ENCODE data around the gene RUFY4.

The RUFY4 gene

GRCh38 chr2:218074031-218074430, 5.0 kb downstream of the RUFY4 start:
- Histone ChIP-seq H3K27ac (ENCODE audit: low read length) (no peak overlapping the region), H3K9me3 (ENCODE audit: control insufficient read depth, insufficient read depth, low read length) (no peaks in the 10 kb centered on the region), H3K4me3 (ENCODE audit: low read length) (no peak overlapping the region), H3K4me1 (ENCODE audit: control insufficient read depth, insufficient read depth, low read length) (0 out of 2 replicates have a peak, but pooled peaks cover 2% of the 10 kb centered on the region), H3K27me3 (ENCODE audit: control insufficient read depth, insufficient read depth, low read length) (no peaks in the 10 kb centered on the region), H3K36me3 (ENCODE audit: control insufficient read depth, insufficient read depth, low read length) (no peaks in the 10 kb centered on the region)
- DNase-seq (ENCODE audit: low read depth, low spot score) = no peak
- WGBS (ENCODE audit: insufficient coverage, insufficient read length) = no CpG with 5 or more reads among the region's 7 CpGs

DNA sequence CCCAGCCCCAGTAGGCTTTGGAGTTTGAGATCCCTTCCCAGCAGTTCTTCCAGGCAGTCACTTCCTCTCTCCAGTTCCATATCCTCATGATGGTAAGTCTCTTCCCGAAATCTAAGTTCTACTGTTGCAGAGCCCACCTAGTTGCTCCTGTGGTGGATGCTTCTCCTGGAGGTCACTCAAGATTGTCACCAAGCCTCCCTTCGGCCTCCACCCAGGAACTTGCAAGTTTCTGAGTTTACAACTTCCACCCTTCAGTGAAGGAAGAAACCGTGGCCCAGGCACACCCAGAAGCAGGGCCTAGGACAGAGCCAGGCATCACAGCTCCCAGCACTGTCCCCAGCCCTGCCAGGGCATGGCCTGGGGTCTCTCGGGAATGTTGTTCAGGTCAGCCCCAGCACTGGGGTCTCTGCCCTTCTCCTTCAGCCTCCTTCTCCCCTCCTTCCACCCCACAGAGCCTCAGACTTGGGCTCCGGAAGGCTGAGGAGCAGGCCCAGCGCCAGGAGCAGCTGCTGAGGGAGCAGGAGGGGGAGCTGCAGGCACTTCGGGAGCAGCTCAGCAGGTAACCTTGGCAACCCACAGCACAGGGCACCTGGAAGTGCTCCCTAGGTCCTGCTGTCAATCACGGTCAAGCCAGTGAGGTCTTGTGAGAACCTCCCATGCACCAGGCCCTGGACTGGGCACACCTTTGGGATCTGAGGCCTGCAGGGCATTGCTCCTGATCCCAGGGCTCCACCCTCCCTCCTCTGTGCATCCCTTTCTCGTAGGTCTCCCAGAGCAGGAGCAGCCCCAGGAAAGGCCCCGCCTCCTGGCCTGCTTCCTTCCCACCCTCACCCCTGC, 7.1 kb downstream of the RUFY4 start:
- Histone ChIP-seq H3K36me3 (ENCODE audit: control insufficient read depth, insufficient read depth, low read length) (no peaks in the 10 kb centered on the region), H3K9me3 (ENCODE audit: control insufficient read depth, insufficient read depth, low read length) (no peaks in the 10 kb centered on the region), H3K27ac (ENCODE audit: low read length) (no peak overlapping the region), H3K27me3 (ENCODE audit: control insufficient read depth, insufficient read depth, low read length) (no peaks in the 10 kb centered on the region), H3K4me1 (ENCODE audit: control insufficient read depth, insufficient read depth, low read length) (0 out of 2 replicates have a peak, but pooled peaks cover 2% of the 10 kb centered on the region), H3K4me3 (ENCODE audit: low read length) (no peak overlapping the region)
- no peak for DNase-seq (ENCODE audit: low read depth, low spot score)
- WGBS (ENCODE audit: insufficient coverage, insufficient read length) = no CpG with 5 or more reads among the region's 10 CpGs

DNA sequence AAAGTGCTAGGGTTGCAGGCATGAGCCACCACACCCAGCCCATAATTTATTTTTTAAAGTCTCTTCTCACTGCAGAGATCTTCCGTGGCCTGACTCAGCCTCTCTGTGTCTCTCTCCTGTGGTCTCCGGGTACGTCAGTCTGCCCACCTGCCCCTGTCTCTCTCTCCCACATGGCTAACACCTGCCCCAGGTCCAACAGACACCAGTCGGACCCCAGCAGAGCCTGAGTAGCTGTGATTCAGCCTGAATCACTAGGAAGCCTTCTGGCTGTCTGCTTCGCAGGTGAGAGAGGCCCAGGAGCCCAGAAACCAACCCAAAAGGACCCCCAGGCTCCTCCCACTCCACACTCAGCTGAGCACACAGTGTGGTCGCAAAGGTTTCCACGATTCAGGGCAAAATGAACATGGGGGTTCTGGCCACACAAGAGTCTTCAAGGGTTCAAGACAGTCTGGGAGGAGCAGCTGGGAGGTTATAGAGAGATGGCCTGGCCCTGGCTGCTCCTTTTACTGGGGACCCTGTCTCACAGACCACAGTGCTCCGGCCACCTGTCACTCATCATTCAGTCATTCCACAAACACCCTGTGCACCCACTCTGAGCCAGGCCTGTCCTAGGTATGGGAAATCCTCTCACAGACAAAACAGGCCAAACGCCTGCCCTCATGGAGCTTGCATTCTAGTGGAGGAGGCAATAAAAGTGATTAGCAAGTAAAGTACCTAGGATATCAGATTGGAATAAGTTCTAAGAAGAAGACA, 8.6 kb downstream of the RUFY4 start:
- DNase-seq (ENCODE audit: low read depth, low spot score) = no peak
- no CpG with 5 or more reads among the region's 9 CpGs for WGBS (ENCODE audit: insufficient coverage, insufficient read length)
- H3K27ac ChIP-seq (ENCODE audit: low read length) = no peak overlapping the region
- no peaks in the 10 kb centered on the region for H3K36me3 ChIP-seq (ENCODE audit: control insufficient read depth, insufficient read depth, low read length)
- 0 out of 2 replicates have a peak, but pooled peaks cover 2% of the 10 kb centered on the region for H3K4me1 ChIP-seq (ENCODE audit: control insufficient read depth, insufficient read depth, low read length)
- no peak overlapping the region for H3K4me3 ChIP-seq (ENCODE audit: low read length)
- no peaks in the 10 kb centered on the region for H3K9me3 ChIP-seq (ENCODE audit: control insufficient read depth, insufficient read depth, low read length)
- no peaks in the 10 kb centered on the region for H3K27me3 ChIP-seq (ENCODE audit: control insufficient read depth, insufficient read depth, low read length)

GRCh38 chr2:218079943-218080913, 11.2 kb downstream of the RUFY4 start:
- no peak for DNase-seq (ENCODE audit: low read depth, low spot score)
- H3K4me1 ChIP-seq (ENCODE audit: control insufficient read depth, insufficient read depth, low read length) = 0 out of 2 replicates have a peak, but pooled peaks cover 2% of the 10 kb centered on the region
- H3K27ac ChIP-seq (ENCODE audit: low read length) = no peak overlapping the region
- no peaks in the 10 kb centered on the region for H3K9me3 ChIP-seq (ENCODE audit: control insufficient read depth, insufficient read depth, low read length)
- H3K27me3 ChIP-seq (ENCODE audit: control insufficient read depth, insufficient read depth, low read length) = no peaks in the 10 kb centered on the region
- H3K36me3 ChIP-seq (ENCODE audit: control insufficient read depth, insufficient read depth, low read length) = no peaks in the 10 kb centered on the region
- H3K4me3 ChIP-seq (ENCODE audit: low read length) = no peak overlapping the region
- no CpG with 5 or more reads among the region's 15 CpGs for WGBS (ENCODE audit: insufficient coverage, insufficient read length)

GRCh38 chr2:218081063-218081462, 12.0 kb downstream of the RUFY4 start:
- no peak overlapping the region for H3K27ac ChIP-seq (ENCODE audit: low read length)
- H3K36me3 ChIP-seq (ENCODE audit: control insufficient read depth, insufficient read depth, low read length) = no peaks in the 10 kb centered on the region
- H3K9me3 ChIP-seq (ENCODE audit: control insufficient read depth, insufficient read depth, low read length) = no peaks in the 10 kb centered on the region
- 0 out of 2 replicates have a peak, but pooled peaks cover 2% of the 10 kb centered on the region for H3K4me1 ChIP-seq (ENCODE audit: control insufficient read depth, insufficient read depth, low read length)
- WGBS (ENCODE audit: insufficient coverage, insufficient read length) = no CpG with 5 or more reads among the region's 2 CpGs
- no peak overlapping the region for H3K4me3 ChIP-seq (ENCODE audit: low read length)
- no peak for DNase-seq (ENCODE audit: low read depth, low spot score)
- H3K27me3 ChIP-seq (ENCODE audit: control insufficient read depth, insufficient read depth, low read length) = no peaks in the 10 kb centered on the region

GRCh38 chr2:218081695-218082094, 12.6 kb downstream of the RUFY4 start:
- Histone ChIP-seq H3K27me3 (ENCODE audit: control insufficient read depth, insufficient read depth, low read length) (no peaks in the 10 kb centered on the region), H3K4me3 (ENCODE audit: low read length) (no peak overlapping the region), H3K9me3 (ENCODE audit: control insufficient read depth, insufficient read depth, low read length) (no peaks in the 10 kb centered on the region), H3K4me1 (ENCODE audit: control insufficient read depth, insufficient read depth, low read length) (no peaks in the 10 kb centered on the region), H3K27ac (ENCODE audit: low read length) (no peak overlapping the region), H3K36me3 (ENCODE audit: control insufficient read depth, insufficient read depth, low read length) (no peaks in the 10 kb centered on the region)
- no CpG with 5 or more reads among the region's 7 CpGs for WGBS (ENCODE audit: insufficient coverage, insufficient read length)
- DNase-seq (ENCODE audit: low read depth, low spot score) = no peak

DNA sequence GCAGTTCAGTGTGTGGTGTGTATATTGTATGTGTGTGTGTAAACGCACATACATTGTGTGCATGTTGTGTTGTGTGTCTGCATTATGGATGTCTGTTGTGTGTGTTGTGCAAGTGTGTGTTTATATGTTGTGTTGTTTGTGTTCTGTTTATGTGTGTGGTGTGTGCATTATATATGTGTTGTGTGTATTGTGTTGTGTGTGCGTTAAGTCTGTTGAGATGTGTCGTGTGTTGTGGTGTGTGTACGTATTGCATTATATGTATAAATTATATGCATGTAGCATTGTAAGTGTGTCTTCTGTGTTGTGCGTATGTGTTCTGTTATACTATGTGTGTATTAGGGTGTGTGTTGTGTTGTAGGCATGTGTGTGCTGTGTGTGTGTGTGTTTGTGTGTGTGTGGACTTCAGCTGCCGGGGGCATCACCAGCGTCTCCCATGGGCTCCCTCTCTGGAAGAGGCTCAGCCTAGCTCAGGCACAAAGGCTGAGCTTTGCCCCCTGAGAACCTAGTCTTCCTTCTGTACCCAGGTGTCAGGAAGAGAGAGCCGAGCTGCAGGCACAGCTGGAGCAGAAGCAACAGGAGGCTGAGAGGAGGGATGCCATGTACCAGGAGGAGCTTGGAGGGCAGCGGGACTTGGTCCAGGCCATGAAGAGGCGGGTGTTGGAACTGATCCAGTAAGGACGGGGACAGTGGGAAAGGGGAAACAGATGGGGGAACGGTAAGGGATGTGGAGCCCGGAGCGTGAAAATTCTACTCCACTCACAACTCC, 13.7 kb downstream of the RUFY4 start:
- H3K4me1 ChIP-seq (ENCODE audit: control insufficient read depth, insufficient read depth, low read length) = no peaks in the 10 kb centered on the region
- H3K36me3 ChIP-seq (ENCODE audit: control insufficient read depth, insufficient read depth, low read length) = no peaks in the 10 kb centered on the region
- H3K27me3 ChIP-seq (ENCODE audit: control insufficient read depth, insufficient read depth, low read length) = no peaks in the 10 kb centered on the region
- no peak overlapping the region for H3K27ac ChIP-seq (ENCODE audit: low read length)
- no peak for DNase-seq (ENCODE audit: low read depth, low spot score)
- H3K9me3 ChIP-seq (ENCODE audit: control insufficient read depth, insufficient read depth, low read length) = no peaks in the 10 kb centered on the region
- no peak overlapping the region for H3K4me3 ChIP-seq (ENCODE audit: low read length)
- WGBS (ENCODE audit: insufficient coverage, insufficient read length) = 100% methylated on average over 4 of the region's 14 CpGs

DNA sequence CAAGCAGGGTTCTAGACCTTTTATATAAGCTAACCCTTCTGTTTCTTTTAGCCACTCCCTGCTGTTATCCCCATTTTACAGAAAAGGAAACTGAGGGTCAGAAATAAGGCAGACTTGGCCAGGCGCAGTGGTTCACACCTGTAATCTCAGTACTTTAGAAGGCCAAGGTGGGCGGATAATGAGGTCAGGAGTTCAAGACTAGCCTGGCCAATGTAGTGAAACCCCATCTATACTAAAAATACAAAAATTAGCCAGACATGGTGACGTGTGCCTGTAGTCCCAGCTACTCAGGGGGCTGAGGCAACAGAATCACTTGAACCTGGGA, 14.3 kb downstream of the RUFY4 start:
- no CpG with 5 or more reads among the region's 3 CpGs for WGBS (ENCODE audit: insufficient coverage, insufficient read length)
- no peaks in the 10 kb centered on the region for H3K36me3 ChIP-seq (ENCODE audit: control insufficient read depth, insufficient read depth, low read length)
- no peak overlapping the region for H3K4me3 ChIP-seq (ENCODE audit: low read length)
- H3K9me3 ChIP-seq (ENCODE audit: control insufficient read depth, insufficient read depth, low read length) = no peaks in the 10 kb centered on the region
- no peaks in the 10 kb centered on the region for H3K4me1 ChIP-seq (ENCODE audit: control insufficient read depth, insufficient read depth, low read length)
- no peak overlapping the region for H3K27ac ChIP-seq (ENCODE audit: low read length)
- DNase-seq (ENCODE audit: low read depth, low spot score) = no peak
- no peaks in the 10 kb centered on the region for H3K27me3 ChIP-seq (ENCODE audit: control insufficient read depth, insufficient read depth, low read length)

GRCh38 chr2:218086478-218086877, 17.4 kb downstream of the RUFY4 start:
- no peaks in the 10 kb centered on the region for H3K36me3 ChIP-seq (ENCODE audit: control insufficient read depth, insufficient read depth, low read length)
- no peaks in the 10 kb centered on the region for H3K27me3 ChIP-seq (ENCODE audit: control insufficient read depth, insufficient read depth, low read length)
- no peak overlapping the region for H3K4me3 ChIP-seq (ENCODE audit: low read length)
- no peak for DNase-seq (ENCODE audit: low read depth, low spot score)
- no peak overlapping the region for H3K27ac ChIP-seq (ENCODE audit: low read length)
- H3K9me3 ChIP-seq (ENCODE audit: control insufficient read depth, insufficient read depth, low read length) = no peaks in the 10 kb centered on the region
- no peaks in the 10 kb centered on the region for H3K4me1 ChIP-seq (ENCODE audit: control insufficient read depth, insufficient read depth, low read length)
